ENCODE measurements around the gene NSD2.

NSD2 gene

GRCh38 chr4:1991596-1992434 lies 120.6 kb downstream of the NSD2 start:
- Histone ChIP-seq H3K4ac (ENCODE audit: low read depth in 1 of 2, low read length in 2 of 2) (no peak overlapping the region), H3K79me1 (replicated peaks; ENCODE audit: low read length, poor library complexity, severe bottlenecking) (peaks cover 47% of the 10 kb centered on the region), H2BK12ac (ENCODE audit: low read length in 2 of 2) (no peak overlapping the region), H3K23ac (ENCODE audit: low read length in 2 of 2) (no peak overlapping the region), H3K36me3 (ENCODE audit: control insufficient read depth in 1 of 2, insufficient read depth in 2 of 2, low read depth in 1 of 2, low read length in 2 of 2) (peaks cover 30 to 58% of the 10 kb centered on the region in 2 experiments), H4K91ac (ENCODE audit: low read length) (no peak overlapping the region), H3K18ac (ENCODE audit: low read depth in 1 of 2, low read length in 2 of 2) (no peak overlapping the region), H3K27ac (ENCODE audit: low read length, poor library complexity, severe bottlenecking) (no peak overlapping the region), H2BK15ac (ENCODE audit: low read depth, poor library complexity, severe bottlenecking) (peak overlapping the region; percentile 41), H3K9ac (ENCODE audit: low read length) (no peak overlapping the region), H3K4me2 (ENCODE audit: low read length, poor library complexity, severe bottlenecking) (no peak overlapping the region), H2AFZ (ENCODE audit: low read depth, low read length) (no peak overlapping the region), H3K4me1 (ENCODE audit: control insufficient read depth, insufficient read depth, low read depth, low read length) (peaks cover 4% of the 10 kb centered on the region), H2BK5ac (ENCODE audit: low read depth, low read length, poor library complexity, severe bottlenecking) (no peak overlapping the region), H2AK5ac (ENCODE audit: low read length, severe bottlenecking) (no peak overlapping the region), H3K9me3 (ENCODE audit: control insufficient read depth, low read length) (peaks cover 3% of the 10 kb centered on the region), H4K8ac (ENCODE audit: low read length) (peak overlapping the region; percentile 20), H3K4me3 (ENCODE audit: insufficient read depth in 1 of 2, low read depth in 1 of 2, low read length in 2 of 2) (no peak overlapping the region), H2BK120ac (ENCODE audit: low read depth, low read length) (no peak overlapping the region), H3K14ac (ENCODE audit: low read length in 2 of 2) (no peak overlapping the region), H3K27me3 (ENCODE audit: control insufficient read depth in 1 of 2, insufficient read depth in 1 of 2, low read length in 2 of 2) (no peaks in the 10 kb centered on the region)
- WGBS = 97% methylated on average over 35 of the region's 37 CpGs
- DNase-seq = no peak

- peak overlapping the region in 1 of 2 experiments; percentile 53 for H3K4me3 ChIP-seq (ENCODE audit: insufficient read depth in 1 of 2, low read depth in 1 of 2, low read length in 2 of 2)
- H3K27me3 ChIP-seq (ENCODE audit: control insufficient read depth in 1 of 2, insufficient read depth in 1 of 2, low read length in 2 of 2) = no peaks in the 10 kb centered on the region
- H3K9me3 ChIP-seq (ENCODE audit: control insufficient read depth, low read length) = peaks cover 9% of the 10 kb centered on the region
- H4K8ac ChIP-seq (ENCODE audit: low read length) = no peak overlapping the region
- no peak overlapping the region for H2BK12ac ChIP-seq (ENCODE audit: low read length in 2 of 2)
- peaks cover 46% of the 10 kb centered on the region for H3K79me1 ChIP-seq (replicated peaks; ENCODE audit: low read length, poor library complexity, severe bottlenecking)
- no peak overlapping the region for H3K4me2 ChIP-seq (ENCODE audit: low read length, poor library complexity, severe bottlenecking)
- H2BK5ac ChIP-seq (ENCODE audit: low read depth, low read length, poor library complexity, severe bottlenecking) = no peak overlapping the region
- peaks cover 28 to 51% of the 10 kb centered on the region in 2 experiments for H3K36me3 ChIP-seq (ENCODE audit: control insufficient read depth in 1 of 2, insufficient read depth in 2 of 2, low read depth in 1 of 2, low read length in 2 of 2)
- no peak overlapping the region for H2BK120ac ChIP-seq (ENCODE audit: low read depth, low read length)
- no peak overlapping the region for H3K18ac ChIP-seq (ENCODE audit: low read depth in 1 of 2, low read length in 2 of 2)
- H3K4ac ChIP-seq (ENCODE audit: low read depth in 1 of 2, low read length in 2 of 2) = no peak overlapping the region
- H2AFZ ChIP-seq (ENCODE audit: low read depth, low read length) = no peak overlapping the region
- no peak overlapping the region for H2AK5ac ChIP-seq (ENCODE audit: low read length, severe bottlenecking)
- H2BK15ac ChIP-seq (ENCODE audit: low read depth, poor library complexity, severe bottlenecking) = no peak overlapping the region
- H4K91ac ChIP-seq (ENCODE audit: low read length) = no peak overlapping the region
- no peak overlapping the region for H3K27ac ChIP-seq (ENCODE audit: low read length, poor library complexity, severe bottlenecking)
- no peak overlapping the region for H3K23ac ChIP-seq (ENCODE audit: low read length in 2 of 2)
- H3K4me1 ChIP-seq (ENCODE audit: control insufficient read depth, insufficient read depth, low read depth, low read length) = peaks cover 4% of the 10 kb centered on the region
- DNase-seq = no peak
- no peak overlapping the region for H3K14ac ChIP-seq (ENCODE audit: low read length in 2 of 2)
- peak overlapping the region; percentile 75 for H3K9ac ChIP-seq (ENCODE audit: low read length)
- WGBS = 92% methylated on average over 45 of the region's 45 CpGs
Measured at GRCh38 chr4:1992468-1993168, 121.4 kb downstream of the NSD2 start.

GRCh38 chr4:1993169-1993516 lies 122.0 kb downstream of the NSD2 start:
- peaks cover 14% of the 10 kb centered on the region for H3K9me3 ChIP-seq (ENCODE audit: control insufficient read depth, low read length)
- no peak overlapping the region for H3K27ac ChIP-seq (ENCODE audit: low read length, poor library complexity, severe bottlenecking)
- peak overlapping the region; percentile 75 for H3K9ac ChIP-seq (ENCODE audit: low read length)
- no peak overlapping the region for H2BK120ac ChIP-seq (ENCODE audit: low read depth, low read length)
- peaks cover 40% of the 10 kb centered on the region for H3K79me1 ChIP-seq (replicated peaks; ENCODE audit: low read length, poor library complexity, severe bottlenecking)
- H3K4me1 ChIP-seq (ENCODE audit: control insufficient read depth, insufficient read depth, low read depth, low read length) = peaks cover 4% of the 10 kb centered on the region
- no peak for DNase-seq
- no peak overlapping the region for H3K23ac ChIP-seq (ENCODE audit: low read length in 2 of 2)
- no peak overlapping the region for H3K14ac ChIP-seq (ENCODE audit: low read length in 2 of 2)
- H2BK15ac ChIP-seq (ENCODE audit: low read depth, poor library complexity, severe bottlenecking) = no peak overlapping the region
- H2BK12ac ChIP-seq (ENCODE audit: low read length in 2 of 2) = no peak overlapping the region
- no peaks in the 10 kb centered on the region for H3K27me3 ChIP-seq (ENCODE audit: control insufficient read depth in 1 of 2, insufficient read depth in 1 of 2, low read length in 2 of 2)
- no peak overlapping the region for H3K18ac ChIP-seq (ENCODE audit: low read depth in 1 of 2, low read length in 2 of 2)
- WGBS = 92% methylated on average over 14 of the region's 19 CpGs
- no peak overlapping the region for H2AFZ ChIP-seq (ENCODE audit: low read depth, low read length)
- no peak overlapping the region for H3K4ac ChIP-seq (ENCODE audit: low read depth in 1 of 2, low read length in 2 of 2)
- H3K4me2 ChIP-seq (ENCODE audit: low read length, poor library complexity, severe bottlenecking) = no peak overlapping the region
- H4K8ac ChIP-seq (ENCODE audit: low read length) = no peak overlapping the region
- H2BK5ac ChIP-seq (ENCODE audit: low read depth, low read length, poor library complexity, severe bottlenecking) = no peak overlapping the region
- no peak overlapping the region for H4K91ac ChIP-seq (ENCODE audit: low read length)
- peaks cover 26 to 48% of the 10 kb centered on the region in 2 experiments for H3K36me3 ChIP-seq (ENCODE audit: control insufficient read depth in 1 of 2, insufficient read depth in 2 of 2, low read depth in 1 of 2, low read length in 2 of 2)
- H3K4me3 ChIP-seq (ENCODE audit: insufficient read depth in 1 of 2, low read depth in 1 of 2, low read length in 2 of 2) = peak overlapping the region in 1 of 2 experiments; percentile 53
- H2AK5ac ChIP-seq (ENCODE audit: low read length, severe bottlenecking) = no peak overlapping the region
